Suppressor macrophage treated with lipopolysaccharide for 1 hour (primary cell): Measurements from ENCODE around the gene KRTAP4-16.
"Not testable (repeated sequence)": the region's sequence is repeated elsewhere in the genome, so short reads cannot be mapped to it uniquely, and the experiment has no call there.

Source experiments
- DNase-seq, 3 donors: peaks; one replicate each; pipeline ENCODE4 v3.0.0-alpha.2; 2020 to 2022

The KRTAP4-16 gene

DNA sequence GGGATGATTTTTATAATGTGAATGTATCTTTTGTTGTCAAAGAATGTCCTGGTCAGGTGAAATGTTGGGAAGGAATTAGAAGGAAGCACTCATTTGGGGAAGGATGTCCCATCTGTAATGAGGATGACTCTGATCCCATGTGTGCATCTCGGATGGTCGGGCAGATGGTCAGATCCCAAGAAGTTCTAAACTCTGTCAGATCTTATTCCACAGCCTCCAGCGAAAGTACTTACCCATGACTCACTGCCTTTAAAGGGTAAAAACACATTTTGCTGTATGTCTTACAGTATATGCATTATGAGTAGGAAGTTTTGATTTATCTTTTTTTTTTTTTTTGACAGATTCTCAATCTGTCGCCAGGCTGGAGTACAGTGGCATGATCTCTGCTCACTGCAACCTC is 16.7 kb upstream of the KRTAP4-16 start:
- DNase-seq = no peak

DNA sequence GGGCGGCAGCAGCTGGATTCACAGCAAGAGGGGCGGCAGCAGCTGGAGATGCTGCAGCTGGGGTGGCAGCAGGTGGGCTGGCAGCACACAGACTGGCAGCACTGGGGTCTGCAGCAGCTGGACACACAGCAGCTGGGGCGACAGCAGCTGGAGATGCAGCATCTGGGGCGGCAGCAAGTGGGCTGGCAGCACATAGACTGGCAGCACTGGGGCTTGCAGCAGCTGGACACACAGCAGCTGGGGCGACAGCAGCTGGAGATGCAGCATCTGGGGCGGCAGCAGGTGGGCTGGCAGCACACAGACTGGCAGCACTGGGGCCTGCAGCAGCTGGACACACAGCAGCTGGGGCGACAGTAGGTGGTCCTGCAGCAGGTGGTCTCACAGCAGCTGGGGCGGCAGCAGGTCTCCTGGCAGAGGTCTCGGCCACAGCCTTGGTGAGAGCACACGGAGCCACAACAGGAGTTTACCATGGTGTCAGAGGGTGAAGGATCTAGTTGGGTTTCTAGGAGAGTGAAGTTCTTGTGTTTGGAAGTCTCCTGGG is 15.9 kb upstream of the KRTAP4-16 start, which contains the start of gene KRTAP4-11:
TSS of gene KRTAP4-11 (minus strand) at position 528 of the 541 bp plus-strand sequence. CDS start at position 470, 58 bp downstream.
- DNase-seq = not testable (repeated sequence)

DNA sequence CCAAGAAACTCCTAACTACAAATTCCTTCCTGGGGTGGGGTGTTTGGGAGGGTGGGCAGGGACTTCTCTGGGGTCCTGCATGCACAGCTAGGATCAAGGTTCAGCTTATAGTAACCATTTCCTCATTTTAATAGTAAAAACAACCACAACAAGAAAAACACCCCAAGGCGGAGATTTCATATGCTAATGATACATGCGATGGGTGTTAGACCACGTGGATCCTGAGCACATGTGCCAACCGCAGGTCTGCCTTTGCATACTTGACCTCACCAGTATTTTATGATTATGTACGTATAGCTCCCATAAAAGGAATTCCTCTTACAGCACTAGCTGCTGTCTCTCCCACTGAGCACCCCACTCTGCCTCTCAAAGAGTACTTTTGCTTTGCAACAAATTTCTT is 14.3 kb upstream of the KRTAP4-16 start:
- DNase-seq = peak; percentile 28 to 44 (median 40)

DNA sequence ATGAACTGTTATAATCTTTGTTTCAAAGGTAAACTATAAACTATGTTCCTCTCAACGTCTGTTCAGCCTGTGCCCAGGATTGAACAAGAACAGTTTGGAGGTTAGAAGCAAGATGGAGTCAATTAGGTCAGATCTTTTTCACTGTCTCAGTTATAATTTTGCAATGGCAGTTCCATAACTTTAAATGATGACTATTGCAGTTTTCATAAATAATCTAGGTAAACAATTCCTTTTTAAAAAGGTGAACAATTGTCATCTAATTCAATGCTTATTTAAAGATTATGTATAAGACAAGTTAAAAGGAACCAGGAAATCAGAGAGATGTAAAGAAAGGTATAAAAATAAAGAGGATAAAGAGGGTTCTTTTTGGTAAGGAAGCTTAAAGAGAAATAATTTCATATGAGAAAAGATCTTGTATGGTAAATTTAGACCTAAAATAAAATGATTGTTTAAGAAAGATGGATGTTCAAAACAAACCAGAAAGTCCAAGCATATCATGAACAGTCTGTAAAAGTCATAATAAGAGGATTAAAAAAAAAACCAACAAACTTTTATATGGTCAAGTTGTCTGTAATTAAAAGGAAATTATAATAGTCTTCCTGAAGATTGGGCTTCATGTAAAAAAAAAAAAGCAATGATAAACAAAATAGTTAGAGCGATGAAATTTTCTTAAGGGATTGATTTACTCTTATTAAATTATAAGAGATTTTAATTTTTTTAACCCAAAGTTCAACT is 9.3 kb upstream of the KRTAP4-16 start:
- DNase-seq = no peak

DNA sequence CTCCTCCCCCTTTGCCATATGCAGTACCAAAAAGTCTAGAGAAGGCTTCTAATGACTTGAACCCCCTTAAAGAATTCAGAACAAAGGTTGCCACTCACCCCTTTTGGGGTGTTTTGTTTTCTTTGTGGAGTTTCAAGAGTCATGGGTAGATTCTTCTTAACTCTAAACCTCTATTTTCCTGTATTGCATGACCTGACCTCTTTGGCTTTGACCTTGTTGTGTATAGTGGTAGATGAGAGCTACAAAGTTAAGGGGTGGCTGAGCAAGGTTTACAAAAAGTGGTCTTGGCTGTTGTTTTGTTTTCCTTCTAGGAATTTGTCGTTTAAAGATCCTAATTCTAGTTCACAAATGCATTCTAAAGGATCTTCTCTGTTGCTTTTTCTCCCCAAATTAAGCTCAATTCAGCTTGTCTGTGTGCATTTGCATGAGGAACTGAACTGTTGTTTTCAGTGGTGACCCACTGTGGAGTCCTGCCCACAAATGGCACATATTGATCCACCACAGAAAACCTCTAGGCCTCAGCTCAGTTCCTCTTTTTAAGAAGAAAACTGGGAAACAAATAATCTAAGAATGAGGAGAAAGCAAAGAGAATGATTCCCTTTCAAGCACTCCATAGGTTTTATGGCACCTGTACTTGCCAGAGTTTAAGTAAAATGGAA is 6.8 kb upstream of the KRTAP4-16 start:
- DNase-seq = not testable (repeated sequence)

DNA sequence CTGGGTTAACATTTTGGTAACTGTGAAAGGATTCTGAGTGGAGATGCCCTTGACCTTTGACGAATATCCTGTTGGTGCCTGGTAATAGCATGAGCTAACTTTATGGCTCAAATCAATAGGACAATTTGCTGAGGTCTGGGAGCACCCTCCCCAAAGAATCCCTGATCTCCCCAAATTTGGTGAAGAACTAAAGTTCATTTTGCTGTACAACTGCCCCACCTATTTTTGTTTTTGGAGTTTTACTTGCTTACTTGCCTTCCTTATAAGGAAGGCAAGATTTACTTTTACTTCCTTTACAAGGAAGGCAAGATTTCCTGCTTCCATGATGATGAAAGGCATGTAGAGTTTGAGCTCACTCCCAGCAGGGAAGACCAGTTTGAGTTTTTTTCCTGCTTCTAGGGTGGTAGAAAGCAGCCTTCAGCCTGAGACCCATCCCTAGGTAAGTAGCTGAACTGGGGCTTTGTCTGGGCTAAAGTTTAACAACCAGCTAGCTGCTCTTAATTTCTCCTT is 6.0 kb upstream of the KRTAP4-16 start:
- DNase-seq = peak in 1 of 3 donors; percentile 26

DNA sequence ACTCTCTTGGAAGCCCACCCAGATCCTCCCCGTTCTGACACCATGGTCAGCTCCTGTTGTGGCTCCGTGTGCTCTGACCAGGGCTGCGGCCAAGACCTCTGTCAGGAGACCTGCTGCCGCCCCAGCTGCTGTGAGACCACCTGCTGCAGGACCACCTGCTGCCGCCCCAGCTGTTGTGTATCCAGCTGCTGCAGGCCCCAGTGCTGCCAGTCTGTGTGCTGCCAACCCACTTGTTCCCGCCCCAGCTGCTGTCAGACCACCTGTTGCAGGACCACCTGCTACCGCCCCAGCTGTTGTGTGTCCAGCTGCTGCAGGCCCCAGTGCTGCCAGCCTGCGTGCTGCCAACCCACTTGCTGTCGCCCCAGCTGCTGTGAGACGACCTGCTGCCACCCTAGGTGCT is 3.3 kb upstream of the KRTAP4-16 start, which contains the start of gene KRTAP4-9:
TSS of gene KRTAP4-9 (plus strand) at position 43 of the 400 bp plus-strand sequence. CDS start at position 43, 0 bp downstream.
- DNase-seq = not testable (repeated sequence)

DNA sequence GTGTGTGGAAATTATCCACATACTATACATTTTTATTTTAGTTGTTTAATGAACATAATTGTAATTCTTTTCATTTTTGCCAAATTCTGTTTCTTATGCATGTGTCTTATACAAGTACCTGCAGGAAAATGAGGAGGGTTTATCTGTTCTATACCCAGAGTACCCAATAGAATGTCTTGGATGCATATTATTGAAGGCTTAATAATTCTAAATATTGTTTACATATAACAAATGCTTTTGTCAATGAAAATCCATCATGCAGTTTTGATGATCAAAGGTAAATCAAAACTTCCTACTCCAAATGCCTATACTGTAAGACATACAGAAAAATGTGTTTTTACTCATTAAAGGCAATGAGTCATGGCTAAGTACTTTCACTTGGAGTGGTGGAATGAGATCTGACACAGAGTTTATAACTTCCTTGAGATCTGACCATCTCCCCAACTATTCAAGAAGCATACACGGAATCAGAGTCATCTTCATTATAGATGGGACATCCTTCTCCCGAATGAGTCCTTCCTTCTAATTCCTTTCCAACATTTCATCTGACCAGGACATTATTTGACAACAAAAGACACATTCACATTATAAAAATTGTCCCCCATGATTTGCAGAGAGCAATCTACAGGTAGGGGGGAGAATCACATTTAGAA is 2.5 kb upstream of the KRTAP4-16 start:
- DNase-seq = not testable (repeated sequence)

DNA sequence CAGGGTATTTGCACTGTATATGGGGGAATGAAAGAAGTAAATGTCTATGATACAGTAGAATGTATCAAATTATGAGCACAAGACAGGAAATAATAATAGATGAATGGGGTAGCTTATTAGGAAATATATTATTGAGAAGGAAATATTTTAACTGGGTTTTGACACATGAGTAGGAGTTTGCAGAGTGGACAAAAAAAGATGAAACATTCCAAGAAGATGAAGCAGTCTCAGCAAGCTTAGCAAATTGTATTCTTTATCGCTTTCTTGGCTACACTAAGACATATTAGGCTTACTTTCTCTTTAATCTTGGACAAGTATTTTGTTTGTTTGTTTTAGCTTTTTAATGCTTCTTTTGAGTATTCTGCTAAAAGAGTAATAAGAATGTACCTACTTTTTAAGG is 1.9 kb upstream of the KRTAP4-16 start:
- no peak for DNase-seq

DNA sequence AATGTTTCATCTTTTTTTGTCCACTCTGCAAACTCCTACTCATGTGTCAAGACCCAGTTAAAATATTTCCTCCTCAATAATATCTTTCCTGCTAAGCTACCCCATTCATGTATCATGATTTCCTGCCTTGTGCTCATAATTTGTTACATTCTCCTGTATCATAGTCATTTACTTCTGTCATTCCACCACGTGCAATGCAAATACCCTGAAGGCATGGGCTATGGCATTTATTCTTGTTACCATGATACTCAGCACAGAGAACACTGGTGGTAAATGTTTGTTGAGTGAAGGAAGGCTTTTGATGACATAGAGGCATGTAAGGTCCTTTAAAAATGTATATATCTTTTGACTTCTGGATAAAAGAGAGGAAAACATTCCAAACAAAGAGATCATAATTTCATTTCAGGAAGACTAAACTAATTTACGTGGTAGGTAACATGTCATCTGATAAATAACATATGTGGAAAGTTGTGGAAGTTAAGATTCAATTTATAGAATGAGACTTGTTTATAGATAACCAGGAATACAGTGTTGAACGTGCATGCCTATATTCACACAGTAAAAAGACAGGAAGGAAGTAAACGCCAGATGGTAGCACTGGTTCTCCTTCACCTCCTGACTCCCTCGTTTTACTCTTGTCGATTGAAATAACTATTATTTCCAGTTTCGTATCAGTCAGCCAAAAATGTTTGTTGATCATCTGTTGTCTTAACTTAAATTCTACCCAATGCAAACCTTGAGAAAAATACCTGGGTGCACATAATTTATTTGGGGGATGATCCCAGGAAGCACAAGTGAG is 2.1 kb downstream of the KRTAP4-16 start:
- DNase-seq = not testable (repeated sequence)

DNA sequence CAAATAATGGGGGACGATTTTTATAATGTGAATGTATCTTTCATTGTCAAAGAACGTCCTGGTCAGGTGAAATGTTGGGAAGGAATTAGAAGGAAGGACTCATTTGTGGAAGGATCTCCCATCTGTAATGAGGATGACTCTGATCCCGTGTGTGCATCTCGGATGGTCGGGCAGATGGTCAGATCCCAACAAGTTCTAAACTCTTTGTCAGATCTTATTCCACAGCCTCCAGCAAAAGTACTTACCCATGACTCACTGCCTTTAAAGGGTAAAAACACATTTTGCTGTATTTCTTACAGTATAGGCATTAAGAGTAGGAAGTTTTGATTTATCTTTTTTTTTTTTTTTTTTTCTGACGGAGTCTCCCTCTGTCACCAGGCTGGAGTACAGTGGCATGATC is 3.5 kb downstream of the KRTAP4-16 start:
- no peak for DNase-seq

DNA sequence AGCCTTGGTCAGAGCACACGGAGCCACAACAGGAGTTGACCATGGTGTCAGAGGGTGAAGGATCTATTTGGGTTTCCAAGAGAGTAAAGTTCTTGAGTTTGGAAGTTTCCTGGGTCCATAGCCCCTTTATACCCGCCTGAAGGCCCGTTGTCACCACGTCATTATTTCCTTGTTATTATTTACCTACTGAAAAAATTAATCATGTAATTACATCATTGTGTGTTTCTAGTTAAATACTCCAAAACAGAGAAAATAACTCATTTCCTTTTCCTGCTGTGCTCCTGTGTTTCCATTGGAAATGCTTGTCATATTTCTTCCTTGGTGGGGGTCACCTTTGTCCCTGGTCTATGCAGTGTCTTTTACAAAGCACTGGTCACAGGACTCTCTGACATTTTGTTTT is 4.0 kb downstream of the KRTAP4-16 start, which contains the start of gene KRTAP4-8:
TSS of gene KRTAP4-8 (minus strand) at position 101 of the 400 bp plus-strand sequence. CDS start at position 43, 58 bp downstream.
- DNase-seq = no peak

DNA sequence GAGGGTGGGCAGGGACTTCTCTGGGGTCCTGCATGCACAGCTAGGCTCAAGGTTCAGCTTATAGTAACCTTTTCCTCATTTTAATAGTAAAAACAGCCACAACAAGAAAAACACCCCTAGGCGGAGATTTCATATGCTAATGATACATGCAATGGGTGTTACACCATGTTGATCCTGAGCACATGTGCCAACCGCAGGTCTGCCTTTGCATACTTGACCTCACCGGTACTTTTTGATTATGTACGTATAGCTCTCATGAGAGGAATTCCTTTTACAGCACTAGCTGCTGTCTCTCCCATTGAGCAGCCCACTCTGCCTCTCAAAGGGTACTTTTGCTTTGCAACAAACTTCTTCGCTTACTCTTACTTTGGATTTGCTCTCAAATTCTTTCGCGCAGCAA is 6.0 kb downstream of the KRTAP4-16 start:
- no peak for DNase-seq

DNA sequence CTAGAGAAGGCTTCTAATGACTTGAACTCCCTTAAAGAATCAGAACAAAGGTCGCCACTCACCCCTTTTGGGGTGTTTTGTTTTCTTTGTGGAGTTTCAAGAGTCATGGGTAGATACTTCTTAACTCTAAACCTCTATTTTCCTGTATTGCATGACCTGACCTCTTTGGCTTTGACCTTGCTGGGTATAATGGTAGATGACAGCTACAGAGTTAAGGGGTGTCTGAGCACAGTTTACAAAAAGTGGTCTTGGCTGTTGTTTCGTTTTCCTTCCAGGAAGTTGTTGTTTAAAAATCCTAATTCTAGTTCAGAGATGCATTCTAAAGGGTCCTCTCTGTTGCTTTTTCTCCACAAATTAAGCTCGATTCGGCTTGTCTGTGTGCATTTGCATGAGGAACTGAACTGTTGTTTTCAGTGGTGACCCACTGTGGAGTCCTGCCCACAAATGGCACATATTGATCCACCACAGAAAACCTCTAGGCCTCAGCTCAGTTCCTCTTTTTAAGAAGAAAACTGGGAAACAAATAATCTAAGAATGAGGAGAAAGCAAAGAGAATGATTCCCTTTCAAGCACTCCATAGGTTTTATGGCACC is 13.2 kb downstream of the KRTAP4-16 start:
- DNase-seq = not testable (repeated sequence)

DNA sequence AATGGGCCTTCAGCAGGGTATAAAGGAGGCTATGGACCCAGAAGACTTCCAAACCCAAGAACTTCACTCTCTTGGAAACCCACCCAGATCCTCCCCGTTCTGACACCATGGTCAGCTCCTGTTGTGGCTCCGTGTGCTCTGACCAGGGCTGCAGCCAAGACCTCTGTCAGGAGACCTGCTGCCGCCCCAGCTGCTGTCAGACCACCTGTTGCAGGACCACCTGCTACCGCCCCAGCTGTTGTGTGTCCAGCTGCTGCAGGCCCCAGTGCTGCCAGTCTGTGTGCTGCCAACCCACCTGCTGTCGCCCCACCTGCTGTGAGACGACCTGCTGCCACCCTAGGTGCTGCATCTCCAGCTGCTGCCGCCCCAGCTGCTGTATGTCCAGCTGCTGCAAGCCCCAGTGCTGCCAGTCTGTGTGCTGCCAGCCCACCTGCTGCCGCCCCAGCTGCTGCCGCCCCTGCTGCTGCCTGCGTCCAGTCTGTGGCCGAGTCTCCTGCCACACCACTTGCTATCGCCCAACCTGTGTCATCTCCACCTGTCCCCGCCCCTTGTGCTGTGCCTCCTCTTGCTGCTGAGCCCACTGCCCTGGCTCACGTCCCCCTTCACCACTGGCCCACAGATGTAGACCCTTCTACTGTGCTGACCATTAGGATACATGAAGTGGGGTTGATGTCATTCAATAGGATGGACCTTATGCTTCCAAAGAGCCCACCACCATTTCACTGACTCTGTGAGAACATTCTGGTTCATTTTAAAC is 17.7 kb downstream of the KRTAP4-16 start, which contains the start of gene KRTAP4-7:
TSS of gene KRTAP4-7 (plus strand) at position 51 of the 757 bp plus-strand sequence. CDS start at position 108, 57 bp downstream.
- DNase-seq = not testable (repeated sequence)

DNA sequence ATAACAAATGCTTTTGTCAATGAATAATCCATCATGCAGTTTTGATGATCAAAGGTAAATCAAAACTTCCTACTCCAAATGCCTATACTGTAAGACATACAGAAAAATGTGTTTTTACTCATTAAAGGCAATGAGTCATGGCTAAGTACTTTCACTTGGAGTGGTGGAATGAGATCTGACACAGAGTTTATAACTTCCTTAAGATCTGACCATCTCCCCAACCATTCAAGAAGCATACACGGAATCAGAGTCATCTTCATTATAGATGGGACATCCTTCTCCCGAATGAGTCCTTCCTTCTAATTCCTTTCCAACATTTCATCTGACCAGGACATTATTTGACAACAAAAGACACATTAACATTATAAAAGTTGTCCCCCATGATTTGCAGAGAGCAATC is 18.6 kb downstream of the KRTAP4-16 start:
- DNase-seq = not testable (repeated sequence)

DNA sequence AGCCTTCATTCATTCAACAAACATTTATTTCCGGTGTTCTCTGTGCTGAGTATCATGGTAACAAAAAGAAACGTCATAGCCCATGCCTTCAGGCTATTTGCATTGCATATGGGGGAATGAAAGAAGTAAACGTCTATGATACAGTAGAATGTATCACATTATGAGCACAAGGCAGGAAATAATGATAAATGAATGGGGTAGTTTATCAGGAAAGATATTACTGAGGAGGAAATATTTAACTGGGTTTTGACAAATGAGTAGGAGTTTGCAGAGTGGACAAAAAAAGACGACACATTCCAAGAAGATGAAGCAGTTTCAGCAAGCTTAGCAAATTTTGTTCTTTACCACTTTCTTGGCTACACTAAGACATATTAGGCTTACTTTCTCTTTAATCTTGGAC is 19.4 kb downstream of the KRTAP4-16 start:
- DNase-seq = no peak

DNA sequence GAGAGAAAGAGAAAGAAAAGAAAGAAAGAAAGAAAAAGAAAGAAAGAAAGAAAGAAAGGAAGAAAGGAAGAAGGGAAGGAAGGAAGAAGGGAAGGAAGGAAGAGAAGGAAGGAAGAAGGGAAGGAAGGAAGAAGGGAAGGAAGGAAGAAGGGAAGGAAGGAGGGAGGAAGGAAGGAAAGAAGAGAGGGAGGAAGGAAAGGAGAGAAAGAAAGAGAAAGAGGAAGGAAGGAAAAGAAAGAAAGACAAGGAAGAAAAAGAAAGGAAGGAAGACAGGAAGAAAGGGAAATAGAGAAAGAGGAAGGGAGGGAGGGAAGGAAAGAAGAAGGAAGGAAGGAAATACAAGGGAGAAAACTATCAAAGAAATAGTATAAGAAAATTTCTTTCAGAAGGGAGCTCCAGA is 25.2 kb downstream of the KRTAP4-16 start:
- DNase-seq = no peak

DNA sequence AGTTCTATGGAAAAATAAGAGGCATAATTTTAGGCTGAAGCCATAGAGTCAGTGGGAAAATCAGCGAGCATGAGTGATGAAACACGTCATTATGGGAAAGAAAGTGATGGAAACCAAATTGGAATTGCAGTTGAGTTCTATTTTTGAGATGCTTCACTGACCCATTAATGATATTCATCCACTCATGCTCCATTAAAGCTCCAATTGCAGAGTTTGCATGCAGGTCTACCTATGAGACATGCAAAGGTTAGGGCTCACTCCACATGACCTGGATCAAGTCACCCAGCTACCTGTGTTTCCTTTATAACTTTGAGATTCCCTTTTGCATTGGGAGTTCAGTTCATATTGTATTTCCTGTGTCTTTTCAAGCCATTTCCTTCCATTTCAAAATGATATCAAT is 28.3 kb downstream of the KRTAP4-16 start:
- DNase-seq = no peak

DNA sequence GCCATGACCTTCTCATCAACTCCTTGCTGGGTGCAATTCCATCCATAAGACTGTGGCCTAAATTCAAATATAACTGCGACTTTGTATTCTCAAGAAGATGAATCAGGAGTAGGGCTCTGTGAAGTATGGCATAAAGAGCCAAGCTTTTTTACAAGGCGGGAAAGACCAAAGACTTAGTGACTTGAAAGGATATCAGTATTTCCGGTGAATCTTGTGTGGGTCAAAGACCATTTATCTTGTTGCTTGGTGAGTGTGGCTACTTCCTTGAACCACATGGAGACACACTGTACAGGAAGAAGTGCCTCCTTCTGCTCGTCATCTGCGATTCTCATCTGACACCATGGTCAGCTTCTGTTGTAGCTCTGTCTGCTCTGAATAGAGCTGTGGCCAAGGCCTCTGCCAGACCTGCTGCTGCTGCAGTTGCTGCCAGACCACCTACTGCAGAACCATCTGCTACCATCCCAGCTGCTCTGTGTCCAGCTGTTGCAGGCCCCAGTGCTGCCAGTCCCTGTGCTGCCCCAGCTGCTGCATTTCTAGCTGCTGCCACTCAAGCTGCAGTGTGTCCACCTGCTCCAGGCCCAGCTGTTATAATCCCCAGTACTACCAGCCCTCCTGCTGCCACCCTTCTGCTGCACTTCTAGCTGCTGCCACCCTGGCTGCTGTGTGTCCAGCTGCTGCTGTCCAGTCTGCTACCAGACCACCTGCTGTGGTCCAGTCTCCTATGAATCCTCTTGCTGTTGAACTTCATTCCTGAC is 30.2 kb downstream of the KRTAP4-16 start:
- DNase-seq = no peak
